ENCODE data around the gene OXSR1. TPM values are rescaled to one million over a fixed set of nuclear protein-coding genes. Genes with fewer than 3 reads are reported as not detected.

Gene OXSR1
- total RNA-seq, 4 donors from 2014 or later: 12.9 to 45.6 (median 39.5) TPM

DNA sequence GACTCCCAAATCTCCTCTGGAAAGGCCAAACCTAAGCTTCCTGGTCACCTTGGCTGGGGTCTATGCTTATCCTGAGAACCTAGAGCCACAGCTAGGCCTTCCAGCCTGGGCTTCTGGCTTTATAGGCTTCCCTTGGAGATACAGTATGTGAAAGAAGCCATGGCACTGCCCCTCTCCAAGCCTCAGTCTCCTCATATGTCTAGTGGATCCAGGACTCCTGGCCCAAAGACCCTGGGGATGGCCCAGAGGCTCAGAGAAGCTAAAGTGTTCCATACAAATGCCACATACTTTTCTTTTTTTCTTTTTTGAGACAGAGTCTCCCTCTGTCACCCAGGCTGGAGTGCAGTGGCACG is 37.1 kb upstream of the OXSR1 start:
- intact Hi-C loops (cut with DNase I; ENCODE audit: low total_unique reads): no loop called here
- no peaks in the 10 kb centered on the region for H3K4me1 ChIP-seq
- no peaks in the 10 kb centered on the region for H3K9me3 ChIP-seq
- TF ChIP-seq POLR2A (IDR thresholded peaks at IDR 0.05): no peak
- TF ChIP-seq, protein P1, sequence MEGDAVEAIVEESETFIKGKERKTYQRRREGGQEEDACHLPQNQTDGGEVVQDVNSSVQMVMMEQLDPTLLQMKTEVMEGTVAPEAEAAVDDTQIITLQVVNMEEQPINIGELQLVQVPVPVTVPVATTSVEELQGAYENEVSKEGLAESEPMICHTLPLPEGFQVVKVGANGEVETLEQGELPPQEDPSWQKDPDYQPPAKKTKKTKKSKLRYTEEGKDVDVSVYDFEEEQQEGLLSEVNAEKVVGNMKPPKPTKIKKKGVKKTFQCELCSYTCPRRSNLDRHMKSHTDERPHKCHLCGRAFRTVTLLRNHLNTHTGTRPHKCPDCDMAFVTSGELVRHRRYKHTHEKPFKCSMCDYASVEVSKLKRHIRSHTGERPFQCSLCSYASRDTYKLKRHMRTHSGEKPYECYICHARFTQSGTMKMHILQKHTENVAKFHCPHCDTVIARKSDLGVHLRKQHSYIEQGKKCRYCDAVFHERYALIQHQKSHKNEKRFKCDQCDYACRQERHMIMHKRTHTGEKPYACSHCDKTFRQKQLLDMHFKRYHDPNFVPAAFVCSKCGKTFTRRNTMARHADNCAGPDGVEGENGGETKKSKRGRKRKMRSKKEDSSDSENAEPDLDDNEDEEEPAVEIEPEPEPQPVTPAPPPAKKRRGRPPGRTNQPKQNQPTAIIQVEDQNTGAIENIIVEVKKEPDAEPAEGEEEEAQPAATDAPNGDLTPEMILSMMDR (IDR thresholded peaks at IDR 0.05): no peak
- H3K27me3 ChIP-seq: no peaks in the 10 kb centered on the region
- no peak overlapping the region for H3K27ac ChIP-seq
- no peak overlapping the region for H3K4me3 ChIP-seq
- H3K36me3 ChIP-seq: no peaks in the 10 kb centered on the region
- DNase-seq: peak in 1 of 2 donors; percentile 4

- Histone ChIP-seq H3K27me3 (no peaks in the 10 kb centered on the region), H3K4me3 (no peak overlapping the region), H3K9me3 (no peaks in the 10 kb centered on the region), H3K36me3 (no peaks in the 10 kb centered on the region), H3K4me1 (no peaks in the 10 kb centered on the region), H3K27ac (no peak overlapping the region)
- intact Hi-C loops (cut with DNase I; ENCODE audit: low total_unique reads): no loop called here
- TF ChIP-seq, protein P1 (IDR thresholded peaks at IDR 0.05): no peak
- no peak for TF ChIP-seq POLR2A (IDR thresholded peaks at IDR 0.05)
- peak in 1 of 2 donors; percentile 5 for DNase-seq
Measured at GRCh38 chr3:38129058-38129457, 36.3 kb upstream of the OXSR1 start.

DNA sequence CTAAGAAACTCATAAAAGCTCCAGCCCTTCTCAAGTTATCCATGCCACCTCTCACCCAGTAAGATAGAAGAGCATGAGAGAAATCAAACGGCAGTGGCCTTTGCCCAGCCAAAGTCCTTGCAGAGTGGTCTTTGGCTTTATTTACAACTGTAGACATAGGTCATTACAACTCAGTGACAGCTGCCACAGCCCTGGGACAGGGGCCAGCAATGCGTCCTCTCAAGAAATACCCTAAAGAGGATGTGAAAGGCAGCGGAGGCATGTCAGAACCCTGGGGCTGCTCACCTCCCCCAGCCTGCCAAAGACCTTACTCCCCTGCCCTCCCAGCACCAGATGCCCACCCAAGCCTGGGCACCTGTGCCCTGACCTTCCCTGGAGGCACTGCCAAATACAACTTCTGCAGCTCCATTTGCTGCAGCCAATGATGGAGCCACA is 34.7 kb upstream of the OXSR1 start:
- intact Hi-C loops (cut with DNase I; ENCODE audit: low total_unique reads): no loop called here
- Histone ChIP-seq H3K36me3 (no peaks in the 10 kb centered on the region), H3K4me1 (no peaks in the 10 kb centered on the region), H3K9me3 (no peaks in the 10 kb centered on the region), H3K4me3 (no peak overlapping the region), H3K27me3 (no peaks in the 10 kb centered on the region), H3K27ac (no peak overlapping the region)
- no peak for DNase-seq
- TF ChIP-seq, protein P1 (IDR thresholded peaks at IDR 0.05): no peak
- no peak for TF ChIP-seq POLR2A (IDR thresholded peaks at IDR 0.05)

- Histone ChIP-seq H3K27ac (no peak overlapping the region), H3K4me3 (no peak overlapping the region), H3K9me3 (no peaks in the 10 kb centered on the region), H3K27me3 (no peaks in the 10 kb centered on the region), H3K4me1 (no peaks in the 10 kb centered on the region), H3K36me3 (no peaks in the 10 kb centered on the region)
- TF ChIP-seq, protein P1 (IDR thresholded peaks at IDR 0.05): no peak
- no peak for TF ChIP-seq POLR2A (IDR thresholded peaks at IDR 0.05)
- intact Hi-C loops (cut with DNase I; ENCODE audit: low total_unique reads): no loop called here
- peak in 1 of 2 donors; percentile 12 for DNase-seq
Measured at GRCh38 chr3:38131621-38132369, 33.5 kb upstream of the OXSR1 start.

DNA sequence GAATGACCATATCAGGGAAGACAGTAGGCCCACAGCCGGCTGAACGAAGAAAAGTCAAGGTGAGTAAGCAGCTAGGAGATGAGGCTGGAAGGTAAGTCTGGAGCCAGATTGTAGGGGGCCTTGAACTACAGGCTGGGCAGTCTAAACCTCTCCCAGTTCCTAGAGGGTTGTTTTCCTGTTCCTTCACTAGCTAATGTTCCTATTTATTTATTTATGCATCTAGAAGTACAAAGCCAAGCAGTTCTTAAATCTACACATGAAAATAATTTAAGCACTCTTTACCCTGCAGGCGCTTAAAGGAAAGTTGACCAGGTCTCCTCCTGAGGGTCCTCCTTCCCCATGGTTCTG is 32.2 kb upstream of the OXSR1 start:
- Histone ChIP-seq H3K9me3 (no peaks in the 10 kb centered on the region), H3K27ac (no peak overlapping the region), H3K27me3 (no peaks in the 10 kb centered on the region), H3K4me3 (no peak overlapping the region), H3K36me3 (no peaks in the 10 kb centered on the region), H3K4me1 (no peaks in the 10 kb centered on the region)
- intact Hi-C loops (cut with DNase I; ENCODE audit: low total_unique reads): no loop called here
- no peak for TF ChIP-seq POLR2A (IDR thresholded peaks at IDR 0.05)
- TF ChIP-seq, protein P1 (IDR thresholded peaks at IDR 0.05): no peak
- no peak for DNase-seq

All from uterus (tissue), 4 donors.